Testis (tissue), 2 donors: Measurements from ENCODE around the gene TET2.

Source experiments
- POLR2A ChIP-seq: fragments of 450-650 bp; IDR thresholded peaks from one replicate; pipeline ENCODE4 v1.6.1; 2017; ENCODE audit warnings: antibody characterized with exemption, mild to moderate bottlenecking, moderate library complexity
- TF ChIP-seq, protein P1 (sequence below), 3 experiments: fragments of 450-650 bp in 2 of 3; fragments of 200-600 bp in 1 of 3; sonication (generic) in 1 of 3; IDR thresholded peaks; one replicate each; pipeline ENCODE4 v1.5.1; 2016 to 2019; ENCODE audit warnings: antibody characterized with exemption in 3 of 3, mild to moderate bottlenecking in 2 of 3, moderate library complexity in 1 of 3

DNA sequence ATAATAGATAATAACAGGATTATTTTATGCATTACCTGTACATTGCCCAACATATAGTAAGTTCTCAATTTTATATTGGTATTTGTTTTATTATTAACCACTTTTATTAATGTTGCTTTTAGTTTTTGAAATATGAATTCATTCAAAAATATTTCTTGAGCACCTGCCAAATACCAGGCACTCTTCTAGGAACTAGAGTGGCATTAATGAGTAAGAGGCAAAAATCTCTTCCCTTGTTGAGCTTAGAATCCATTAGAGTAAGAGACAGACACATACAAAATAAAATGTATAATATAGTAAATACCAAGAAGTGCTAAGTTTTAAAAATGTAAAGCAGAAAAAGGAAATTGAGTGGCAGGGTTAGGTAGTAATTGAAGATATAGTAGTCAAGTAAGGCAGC is 45.8 kb downstream of the TET2 start:
- TF ChIP-seq, protein P1, sequence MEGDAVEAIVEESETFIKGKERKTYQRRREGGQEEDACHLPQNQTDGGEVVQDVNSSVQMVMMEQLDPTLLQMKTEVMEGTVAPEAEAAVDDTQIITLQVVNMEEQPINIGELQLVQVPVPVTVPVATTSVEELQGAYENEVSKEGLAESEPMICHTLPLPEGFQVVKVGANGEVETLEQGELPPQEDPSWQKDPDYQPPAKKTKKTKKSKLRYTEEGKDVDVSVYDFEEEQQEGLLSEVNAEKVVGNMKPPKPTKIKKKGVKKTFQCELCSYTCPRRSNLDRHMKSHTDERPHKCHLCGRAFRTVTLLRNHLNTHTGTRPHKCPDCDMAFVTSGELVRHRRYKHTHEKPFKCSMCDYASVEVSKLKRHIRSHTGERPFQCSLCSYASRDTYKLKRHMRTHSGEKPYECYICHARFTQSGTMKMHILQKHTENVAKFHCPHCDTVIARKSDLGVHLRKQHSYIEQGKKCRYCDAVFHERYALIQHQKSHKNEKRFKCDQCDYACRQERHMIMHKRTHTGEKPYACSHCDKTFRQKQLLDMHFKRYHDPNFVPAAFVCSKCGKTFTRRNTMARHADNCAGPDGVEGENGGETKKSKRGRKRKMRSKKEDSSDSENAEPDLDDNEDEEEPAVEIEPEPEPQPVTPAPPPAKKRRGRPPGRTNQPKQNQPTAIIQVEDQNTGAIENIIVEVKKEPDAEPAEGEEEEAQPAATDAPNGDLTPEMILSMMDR (IDR thresholded peaks at IDR 0.05), result no peak
- TF ChIP-seq POLR2A, result no peak
